GM12878 (cell line): ENCODE measurements around the gene OTOS. TPM values are rescaled to one million over a fixed set of nuclear protein-coding genes. Genes with fewer than 3 reads are reported as not detected.

Source experiments
- ATAC-seq: fragments of 200-7000 bp; cut with Tn5 transposase; 3 replicates; pipeline ENCODE4 v1.9.1; 2020; ENCODE audit warnings: mild to moderate bottlenecking, moderate library complexity
- BruUV-seq: library from RNA; stranded (reverse); fragments of 400-500 nt; replicated peaks from 2 replicates; lab custom pipeline; 2021; lab: Mats Ljungman, UMichigan
- CTCF ChIA-PET: fragments of 300-600 bp; sonication (Branson Sonifier 250); formaldehyde crosslinking; extraction: SDS; loops from one replicate; lab custom pipeline; 2021; ENCODE audit warnings: inconsistent platforms; lab: Yijun Ruan, JAX
- POLR2A ChIA-PET: fragments of 350-600 bp; formaldehyde crosslinking; extraction: SDS; loops from one replicate; lab custom pipeline; 2021; ENCODE audit warnings: inconsistent platforms; lab: Charles Lee
- RAD21 ChIA-PET: fragments of 300-600 bp; sonication (Branson Sonifier 250); formaldehyde crosslinking; loops from one replicate; lab custom pipeline; 2023; ENCODE audit warnings: antibody characterized with exemption; ENCODE audit not compliant: unreplicated experiment; lab: Charles Lee
- SMC1A ChIA-PET: fragments of 300-600 bp; sonication (Branson Sonifier 250); formaldehyde crosslinking; loops from one replicate; lab custom pipeline; 2023; ENCODE audit not compliant: unreplicated experiment, uncharacterized antibody; lab: Charles Lee
- DNase-seq: peaks from one replicate; pipeline ENCODE4 v3.0.0-alpha.2; 2011; ENCODE audit warnings: low read depth, low spot score
- FAIRE-seq: peaks from 3 replicates; lab custom pipeline; 2011; peaks lifted over from hg19 to GRCh38; lab: Jason Lieb, UNC
- H2AFZ ChIP-seq: 2 replicates; pipeline ENCODE4 v1.6.0; 2011; ENCODE audit warnings: low read depth, low read length, control low read depth; ENCODE audit not compliant: control insufficient read depth
- H3K27ac ChIP-seq: 2 replicates; pipeline ENCODE4 v1.5.1; 2011; ENCODE audit warnings: control low read depth; ENCODE audit not compliant: control insufficient read depth, insufficient read depth
- H3K27me3 ChIP-seq, 2 experiments: replicated peaks in 1 of 2; 2 replicates each; pipeline versions ENCODE4 v1.6.0 to v1.6.1; 2011; ENCODE audit warnings: low read length in 1 of 2; ENCODE audit not compliant: control insufficient read depth in 2 of 2, insufficient read depth in 2 of 2
- H3K36me3 ChIP-seq, 2 experiments: 2 replicates each; pipeline ENCODE4 v1.5.1; 2011; ENCODE audit warnings: low read length in 1 of 2; ENCODE audit not compliant: control insufficient read depth in 2 of 2, insufficient read depth in 2 of 2
- H3K4me1 ChIP-seq: 2 replicates; pipeline ENCODE4 v1.6.1; 2011; ENCODE audit warnings: mild to moderate bottlenecking, low read length, moderate library complexity, mixed read lengths; ENCODE audit not compliant: control insufficient read depth, insufficient read depth
- H3K4me2 ChIP-seq: 2 replicates; pipeline ENCODE4 v1.6.0; 2011; ENCODE audit warnings: control low read depth; ENCODE audit not compliant: control insufficient read depth, insufficient read depth
- H3K4me3 ChIP-seq: fragments of 200-600 bp; sonication (generic); 2 replicates; pipeline ENCODE4 v1.5.1; 2016
- H3K79me2 ChIP-seq: 2 replicates; pipeline ENCODE4 v1.6.0; 2011; ENCODE audit warnings: low read length; ENCODE audit not compliant: control insufficient read depth, insufficient read depth
- H3K9ac ChIP-seq: 2 replicates; pipeline ENCODE4 v1.8.0; 2011; ENCODE audit warnings: low read length, control low read depth, mixed read lengths; ENCODE audit not compliant: control insufficient read depth, insufficient read depth
- H3K9me3 ChIP-seq: replicated peaks from 3 replicates; pipeline ENCODE4 v1.5.1; 2011; ENCODE audit warnings: mild to moderate bottlenecking, low read length; ENCODE audit not compliant: control insufficient read depth, insufficient read depth
- H4K20me1 ChIP-seq: 2 replicates; pipeline ENCODE4 v1.6.0; 2011; ENCODE audit not compliant: control insufficient read depth, insufficient read depth
- EED ChIP-seq: sonication (generic); IDR thresholded peaks from 2 replicates; pipeline ENCODE4 v1.6.1; 2016; ENCODE audit warnings: antibody characterized with exemption, low read depth
- FOXK2 ChIP-seq: fragments of 450-650 bp; IDR thresholded peaks from 2 replicates; pipeline ENCODE4 v1.6.1; 2017; ENCODE audit warnings: mild to moderate bottlenecking, moderate library complexity
- MEF2A ChIP-seq: IDR thresholded peaks from 2 replicates; pipeline ENCODE4 v1.6.1; 2011; ENCODE audit warnings: low read depth, mild to moderate bottlenecking, low read length, moderate library complexity; ENCODE audit not compliant: insufficient read depth
- RB1 ChIP-seq: fragments of 450-650 bp; formaldehyde crosslinking; IDR thresholded peaks from 2 replicates; pipeline ENCODE4 v1.6.1; 2017; ENCODE audit warnings: mild to moderate bottlenecking, borderline replicate concordance
- SMAD1 ChIP-seq: fragments of 450-650 bp; IDR thresholded peaks from 2 replicates; pipeline ENCODE4 v1.6.1; 2018; ENCODE audit warnings: mild to moderate bottlenecking, low read depth; ENCODE audit not compliant: partially characterized antibody
- SMAD5 ChIP-seq: IDR thresholded peaks from 2 replicates; pipeline ENCODE4 v1.6.1; 2016; ENCODE audit warnings: antibody characterized with exemption, low read depth
- TBL1XR1 ChIP-seq: IDR thresholded peaks from 2 replicates; pipeline ENCODE4 v1.6.1; 2012; ENCODE audit warnings: low read depth, low read length, improper control_type of control experiment
- USF1 ChIP-seq: IDR thresholded peaks from 2 replicates; pipeline ENCODE4 v1.6.1; 2011; ENCODE audit warnings: borderline replicate concordance, low read depth, mild to moderate bottlenecking, moderate library complexity, mixed read lengths, low read length; ENCODE audit not compliant: insufficient read depth; ENCODE audit errors: extremely low read length
- ZNF207 ChIP-seq: fragments of 450-650 bp; IDR thresholded peaks from 2 replicates; pipeline ENCODE4 v1.6.1; 2014; ENCODE audit warnings: antibody characterized with exemption, mild to moderate bottlenecking, borderline replicate concordance
- WGBS: methylation state at CpG from one replicate; pipeline ENCODE4 v1.1.6; 2016; ENCODE audit warnings: low lambda C conversion rate; ENCODE audit not compliant: insufficient replicate concordance, insufficient coverage; ENCODE audit errors: missing lambda C conversion rate; 5-methylcytosine and 5-hydroxymethylcytosine counted together
- in situ Hi-C: fragments of 300-500 bp; cut with MboI; formaldehyde crosslinking; loops from 9 replicates; pipeline ENCODE4 v1.14.3; 2018; ENCODE audit warnings: mixed read lengths
- intact Hi-C: fragments of 100-400 bp; cut with micrococcal nuclease; formaldehyde crosslinking; loops from one replicate; pipeline ENCODE4 v1.14.2; 2022; ENCODE audit not compliant: unreplicated experiment
- polyA plus RNA-seq, 11 experiments: library from polyadenylated mRNA; depleted of rRNA in 4 of 11; unstranded in 6 of 11; stranded (reverse) in 5 of 11; fragments of >200 nt; fragmentation: Nextera tagmentation in 4 of 11; fragmentation: Illumina TruSeq in 1 of 11; extraction: Ambion mirVana in 4 of 11; extraction: Trizol in 1 of 11; gene quantifications; 1 replicate in 1 of 11; 2 replicates in 10 of 11; pipeline versions ENCODE4 v1.2.1 to v1.2.3, GENCODE V29; 2011 to 2016; ENCODE audit warnings: inconsistent platforms in 2 of 11, missing spikeins in 2 of 11, low read depth in 1 of 11
- total RNA-seq, 4 experiments: library from RNA; depleted of rRNA in 3 of 4; stranded (reverse); fragments of >200 nt in 3 of 4; fragmentation: Illumina TruSeq in 1 of 4; extraction: Trizol in 1 of 4; gene quantifications; 2 replicates each; pipeline versions ENCODE4 v1.2.1 to v1.2.3, GENCODE V29; 2013 to 2021
- TF ChIP-seq, protein P1 (sequence below): fragments of 450-650 bp; IDR thresholded peaks from 2 replicates; pipeline ENCODE4 v1.6.1; 2014; ENCODE audit warnings: mild to moderate bottlenecking
- TF ChIP-seq, protein P2 (sequence below): fragments of 450-650 bp; IDR thresholded peaks from 2 replicates; pipeline ENCODE4 v1.6.1; 2017; ENCODE audit warnings: mild to moderate bottlenecking, moderate library complexity

Gene OTOS
- total and polyA plus RNA-seq, 10 of the 15 experiments (the other 5 are each of a cell fraction or from before 2014, with no cell fraction given), result not detected

DNA sequence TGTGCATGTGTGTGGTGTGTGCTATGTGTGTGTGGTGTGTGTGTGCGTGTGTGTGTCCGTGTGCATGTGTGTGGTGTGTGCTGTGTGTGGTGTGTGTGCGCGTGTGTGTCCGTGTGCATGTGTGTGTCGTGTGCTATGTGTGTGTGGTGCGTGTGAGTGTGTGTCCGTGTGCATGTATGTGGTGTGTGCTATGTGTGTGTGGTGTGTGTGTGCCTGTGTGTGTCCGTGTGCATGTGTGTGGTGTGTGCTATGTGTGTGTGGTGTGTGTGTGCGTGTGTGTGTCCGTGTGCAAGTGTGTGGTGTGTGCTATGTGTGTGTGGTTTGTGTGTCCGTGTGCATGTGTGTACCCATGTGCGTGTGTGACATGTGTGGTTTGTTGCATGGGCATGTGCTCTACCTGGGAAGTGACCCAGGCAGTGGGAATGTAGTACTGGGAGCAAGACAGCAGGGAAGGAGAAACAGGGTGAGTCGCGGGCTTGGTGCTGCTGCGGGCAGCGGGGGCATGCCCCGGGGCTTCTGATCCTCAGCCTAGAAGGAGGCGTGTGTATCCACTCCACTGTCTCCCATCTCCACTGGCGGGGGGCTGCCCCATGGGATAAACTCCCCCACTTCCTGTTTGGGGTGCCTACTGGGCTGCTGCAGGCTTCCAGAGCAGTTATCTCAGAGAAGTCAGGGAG, 7.6 kb upstream of the OTOS start:
- intact Hi-C loops, result loop anchor here (10.0 kb wide), 1 partner anchor 1113 kb away; no protein-coding TSS in a partner anchor
- Histone ChIP-seq H3K36me3 (no peaks in the 10 kb centered on the region), H3K27ac (no peak overlapping the region), H3K79me2 (no peaks in the 10 kb centered on the region), H3K27me3 (no peaks in the 10 kb centered on the region), H3K4me1 (no peaks in the 10 kb centered on the region), H4K20me1 (no peaks in the 10 kb centered on the region), H3K9ac (no peak overlapping the region), H3K9me3 (no peaks in the 10 kb centered on the region; the same call in 2 of the 3 replicates), H2AFZ (no peak overlapping the region), H3K4me2 (no peak overlapping the region), H3K4me3 (no peak overlapping the region)
- peak; percentile 61 for FAIRE-seq
- RAD21 ChIA-PET, result no interaction called here
- in situ Hi-C loops, result loop anchor here (10.0 kb wide), 1 partner anchor 1113 kb away; no protein-coding TSS in a partner anchor
- CTCF ChIA-PET, result interaction anchor here (1.2 kb wide), 1 partner anchor 87 kb away, joined by 3 read pairs; no protein-coding TSS in a partner anchor
- SMC1A ChIA-PET, result no interaction called here
- TF ChIP-seq ZNF207 (no peak), SMAD5 (no peak), SMAD1 (no peak), TBL1XR1 (no peak), USF1 (no peak), RB1 (no peak), MEF2A (no peak), EED (no peak), FOXK2 (no peak)
- TF ChIP-seq, protein P1, sequence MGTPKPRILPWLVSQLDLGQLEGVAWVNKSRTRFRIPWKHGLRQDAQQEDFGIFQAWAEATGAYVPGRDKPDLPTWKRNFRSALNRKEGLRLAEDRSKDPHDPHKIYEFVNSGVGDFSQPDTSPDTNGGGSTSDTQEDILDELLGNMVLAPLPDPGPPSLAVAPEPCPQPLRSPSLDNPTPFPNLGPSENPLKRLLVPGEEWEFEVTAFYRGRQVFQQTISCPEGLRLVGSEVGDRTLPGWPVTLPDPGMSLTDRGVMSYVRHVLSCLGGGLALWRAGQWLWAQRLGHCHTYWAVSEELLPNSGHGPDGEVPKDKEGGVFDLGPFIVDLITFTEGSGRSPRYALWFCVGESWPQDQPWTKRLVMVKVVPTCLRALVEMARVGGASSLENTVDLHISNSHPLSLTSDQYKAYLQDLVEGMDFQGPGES, result no peak
- TF ChIP-seq, protein P2, sequence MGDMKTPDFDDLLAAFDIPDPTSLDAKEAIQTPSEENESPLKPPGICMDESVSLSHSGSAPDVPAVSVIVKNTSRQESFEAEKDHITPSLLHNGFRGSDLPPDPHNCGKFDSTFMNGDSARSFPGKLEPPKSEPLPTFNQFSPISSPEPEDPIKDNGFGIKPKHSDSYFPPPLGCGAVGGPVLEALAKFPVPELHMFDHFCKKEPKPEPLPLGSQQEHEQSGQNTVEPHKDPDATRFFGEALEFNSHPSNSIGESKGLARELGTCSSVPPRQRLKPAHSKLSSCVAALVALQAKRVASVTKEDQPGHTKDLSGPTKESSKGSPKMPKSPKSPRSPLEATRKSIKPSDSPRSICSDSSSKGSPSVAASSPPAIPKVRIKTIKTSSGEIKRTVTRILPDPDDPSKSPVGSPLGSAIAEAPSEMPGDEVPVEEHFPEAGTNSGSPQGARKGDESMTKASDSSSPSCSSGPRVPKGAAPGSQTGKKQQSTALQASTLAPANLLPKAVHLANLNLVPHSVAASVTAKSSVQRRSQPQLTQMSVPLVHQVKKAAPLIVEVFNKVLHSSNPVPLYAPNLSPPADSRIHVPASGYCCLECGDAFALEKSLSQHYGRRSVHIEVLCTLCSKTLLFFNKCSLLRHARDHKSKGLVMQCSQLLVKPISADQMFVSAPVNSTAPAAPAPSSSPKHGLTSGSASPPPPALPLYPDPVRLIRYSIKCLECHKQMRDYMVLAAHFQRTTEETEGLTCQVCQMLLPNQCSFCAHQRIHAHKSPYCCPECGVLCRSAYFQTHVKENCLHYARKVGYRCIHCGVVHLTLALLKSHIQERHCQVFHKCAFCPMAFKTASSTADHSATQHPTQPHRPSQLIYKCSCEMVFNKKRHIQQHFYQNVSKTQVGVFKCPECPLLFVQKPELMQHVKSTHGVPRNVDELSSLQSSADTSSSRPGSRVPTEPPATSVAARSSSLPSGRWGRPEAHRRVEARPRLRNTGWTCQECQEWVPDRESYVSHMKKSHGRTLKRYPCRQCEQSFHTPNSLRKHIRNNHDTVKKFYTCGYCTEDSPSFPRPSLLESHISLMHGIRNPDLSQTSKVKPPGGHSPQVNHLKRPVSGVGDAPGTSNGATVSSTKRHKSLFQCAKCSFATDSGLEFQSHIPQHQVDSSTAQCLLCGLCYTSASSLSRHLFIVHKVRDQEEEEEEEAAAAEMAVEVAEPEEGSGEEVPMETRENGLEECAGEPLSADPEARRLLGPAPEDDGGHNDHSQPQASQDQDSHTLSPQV, result no peak
- POLR2A ChIA-PET, result no interaction called here
- BruUV-seq, result no TSS peak
- 62% methylated on average over 18 of the region's 20 CpGs for WGBS
- no peak for DNase-seq
- ATAC-seq, result no peak
